SK-N-SH (cell line): Measurements from ENCODE around the gene CACNA1G. TPM values are rescaled to one million over a fixed set of nuclear protein-coding genes. Genes with fewer than 3 reads are reported as not detected.
A peak's percentile ranks its signal among the peaks of the same experiment; 100 is the strongest.

ENCODE experiments used
- CTCF ChIA-PET: fragments of 300-600, 350-600 bp; formaldehyde crosslinking; extraction: SDS; loops from one replicate; lab custom pipeline; 2021; lab: Yijun Ruan, JAX
- POLR2A ChIA-PET: fragments of 350-600 bp; sonication (Branson Sonifier 250); formaldehyde crosslinking; extraction: SDS; loops from one replicate; lab custom pipeline; 2020; ENCODE audit warnings: antibody characterized with exemption, inconsistent platforms; lab: Yijun Ruan, JAX
- DNase-seq: peaks from one replicate; pipeline ENCODE4 v3.0.0; 2012
- H2AFZ ChIP-seq: fragments of 200-600 bp; sonication (generic); 2 replicates; pipeline ENCODE4 v1.8.1; 2016; ENCODE audit warnings: antibody characterized with exemption, mild to moderate bottlenecking, low read depth
- H3F3A ChIP-seq: fragments of 200-600 bp; sonication (generic); replicated peaks from 2 replicates; pipeline ENCODE3; 2016; ENCODE audit warnings: antibody characterized with exemption, mild to moderate bottlenecking; ENCODE audit not compliant: insufficient read depth
- H3K27ac ChIP-seq, 2 experiments: fragments of 200-500 bp in 1 of 2; fragments of 200-600 bp in 1 of 2; sonication (Bioruptor generic) in 1 of 2; sonication (generic), shearing (Covaris generic) in 1 of 2; 2 replicates each; pipeline versions ENCODE4 v1.5.1 to v1.6.1; 2014 to 2016; ENCODE audit warnings: low read depth in 2 of 2, inconsistent platforms in 1 of 2, low read length in 1 of 2, mild to moderate bottlenecking in 1 of 2, mixed read lengths in 1 of 2
- H3K27me3 ChIP-seq: fragments of 200-600 bp; sonication (generic), shearing (Covaris generic); 2 replicates; pipeline ENCODE4 v1.6.1; 2016; ENCODE audit warnings: mixed run types; ENCODE audit not compliant: insufficient read depth
- H3K36me3 ChIP-seq, 2 experiments: fragments of 200-500 bp in 1 of 2; fragments of 200-600 bp in 1 of 2; sonication (Bioruptor generic) in 1 of 2; sonication (generic) in 1 of 2; replicated peaks in 1 of 2; 2 replicates each; pipeline versions ENCODE3 to v1.5.1; 2014 to 2016; ENCODE audit warnings: low read length in 1 of 2, mild to moderate bottlenecking in 1 of 2; ENCODE audit not compliant: insufficient read depth in 2 of 2, control insufficient read depth in 1 of 2
- H3K4me1 ChIP-seq, 2 experiments: fragments of 200-500 bp in 1 of 2; fragments of 200-600 bp in 1 of 2; sonication (Bioruptor generic) in 1 of 2; sonication (generic), shearing (Covaris generic) in 1 of 2; 2 replicates each; pipeline versions ENCODE4 v1.5.1 to v1.6.1; 2014 to 2016; ENCODE audit warnings: low read depth in 1 of 2, low read length in 1 of 2, mixed run types in 1 of 2; ENCODE audit not compliant: insufficient read depth in 2 of 2, control insufficient read depth in 1 of 2
- H3K4me2 ChIP-seq: fragments of 200-600 bp; sonication (generic), shearing (Covaris generic); 2 replicates; pipeline ENCODE4 v1.6.1; 2017; ENCODE audit warnings: mixed run types
- H3K4me3 ChIP-seq, 2 experiments: fragments of 200-500 bp in 1 of 2; fragments of 200-600 bp in 1 of 2; sonication (Bioruptor generic) in 1 of 2; sonication (generic), shearing (Covaris generic) in 1 of 2; 2 replicates each; pipeline versions ENCODE4 v1.5.1 to v1.8.1; 2014 to 2016; ENCODE audit warnings: low read depth in 2 of 2, inconsistent platforms in 1 of 2, low read length in 1 of 2, mild to moderate bottlenecking in 1 of 2, mixed read lengths in 1 of 2, moderate library complexity in 1 of 2
- H3K79me2 ChIP-seq: fragments of 200-600 bp; sonication (generic); 2 replicates; pipeline ENCODE4 v1.8.1; 2017; ENCODE audit warnings: mild to moderate bottlenecking; ENCODE audit not compliant: insufficient read depth
- H3K9ac ChIP-seq: fragments of 200-600 bp; sonication (generic); 2 replicates; pipeline ENCODE4 v1.6.1; 2017; ENCODE audit warnings: mixed run types
- H3K9me2 ChIP-seq: fragments of 200-600 bp; sonication (generic); 2 replicates; pipeline ENCODE4 v1.6.1; 2017; ENCODE audit warnings: mixed run types
- H3K9me3 ChIP-seq: fragments of 200-600 bp; sonication (generic); 2 replicates; pipeline ENCODE4 v1.6.1; 2017; ENCODE audit warnings: mixed run types, mild to moderate bottlenecking, moderate library complexity
- H4K20me1 ChIP-seq: fragments of 200-600 bp; sonication (generic); 2 replicates; pipeline ENCODE4 v1.6.1; 2017; ENCODE audit warnings: mild to moderate bottlenecking, mixed run types; ENCODE audit not compliant: insufficient read depth
- ELF1 ChIP-seq: IDR thresholded peaks from 2 replicates; pipeline ENCODE4 v1.4.0; 2012
- EZH2phosphoT487 ChIP-seq: fragments of 200-600 bp; sonication (generic); IDR thresholded peaks from 2 replicates; pipeline ENCODE4 v1.6.1; 2017; ENCODE audit warnings: low read depth, mixed run types, mild to moderate bottlenecking, antibody characterized with exemption, moderate library complexity, borderline replicate concordance
- FOSL2 ChIP-seq: IDR thresholded peaks from 2 replicates; pipeline ENCODE4 v1.4.0; 2012; ENCODE audit warnings: low read depth, mild to moderate bottlenecking, moderate library complexity, borderline replicate concordance
- FOXJ3 ChIP-seq: sonication (generic); formaldehyde crosslinking; IDR thresholded peaks from 2 replicates; pipeline ENCODE4 v1.5.1; 2020; ENCODE audit warnings: mild to moderate bottlenecking, missing genetic modification reagents
- GABPA ChIP-seq: IDR thresholded peaks from 2 replicates; pipeline ENCODE4 v1.4.0; 2012; ENCODE audit warnings: low read depth, mild to moderate bottlenecking
- GATA2 ChIP-seq: sonication (generic); formaldehyde crosslinking; IDR thresholded peaks from 2 replicates; pipeline ENCODE4 v1.5.0; 2020; ENCODE audit warnings: mild to moderate bottlenecking, missing genetic modification reagents
- PBX3 ChIP-seq: IDR thresholded peaks from 2 replicates; pipeline ENCODE4; 2012
- RAD21 ChIP-seq: IDR thresholded peaks from 2 replicates; pipeline ENCODE4 v1.6.1; 2012; ENCODE audit warnings: mild to moderate bottlenecking, low read length
- RCOR1 ChIP-seq: fragments of 150-350 bp; IDR thresholded peaks from 2 replicates; pipeline ENCODE4 v1.6.1; 2017; ENCODE audit warnings: antibody characterized with exemption, low read length
- USF1 ChIP-seq: IDR thresholded peaks from 2 replicates; pipeline ENCODE4 v1.4.0; 2012; ENCODE audit warnings: low read depth, borderline replicate concordance
- WGBS: methylation state at CpG from one replicate; pipeline ENCODE4 v1.1.6; 2017; ENCODE audit warnings: low lambda C conversion rate; 5-methylcytosine and 5-hydroxymethylcytosine counted together
- polyA plus RNA-seq, 3 experiments: library from polyadenylated mRNA; depleted of rRNA; stranded (reverse); fragments of >200 nt; gene quantifications; 2 replicates each; pipeline ENCODE4 v1.2.3, GENCODE V29; 2012

The CACNA1G gene
- polyA plus RNA-seq, 1 of the 3 experiments (the other 2 are of a cell fraction) = 0.21 TPM

GRCh38 chr17:50621574-50622031 lies 61.1 kb downstream of the CACNA1G start:
- POLR2A ChIA-PET = no interaction called here
- H3K79me2 ChIP-seq = no peaks in the 10 kb centered on the region
- WGBS = 82% methylated on average over 13 of the region's 16 CpGs

GRCh38 chr17:50624321-50624934 lies 63.9 kb downstream of the CACNA1G start:
- Histone ChIP-seq H3K27me3 (no peaks in the 10 kb centered on the region), H3K36me3 (no peaks in the 10 kb centered on the region), H3K4me3 (no peak overlapping the region), H3K27ac (no peak overlapping the region), H4K20me1 (no peaks in the 10 kb centered on the region), H3F3A (peaks cover 3% of the 10 kb centered on the region), H3K9me3 (no peaks in the 10 kb centered on the region), H3K4me1 (peaks cover 0 to 47% of the 10 kb centered on the region in 2 experiments), H3K9ac (no peak overlapping the region), H3K79me2 (no peaks in the 10 kb centered on the region), H2AFZ (no peak overlapping the region), H3K4me2 (no peak overlapping the region), H3K9me2 (no peaks in the 10 kb centered on the region)
- POLR2A ChIA-PET = interaction anchor here (0.7 to 2.2 kb wide), 2 partner anchors 22 to 74 kb away, joined by 4 to 21 read pairs; no protein-coding TSS in a partner anchor
- TF ChIP-seq ELF1 = no peak
- TF ChIP-seq EZH2phosphoT487 = no peak
- TF ChIP-seq GABPA = no peak
- no peak for TF ChIP-seq FOXJ3
- TF ChIP-seq RAD21 = no peak
- no peak for TF ChIP-seq PBX3
- TF ChIP-seq GATA2 (CRISPR knock-in tag) = no peak
- TF ChIP-seq RCOR1 = no peak
- CTCF ChIA-PET = interaction anchor here (2.0 to 21.7 kb wide), 10 partner anchors 14 to 146 kb away, joined by 4 to 1212 read pairs (median 178); partner anchors contain the start of genes ABCC3, CACNA1G and SPATA20
- no peak for DNase-seq
- 78% methylated on average over 7 of the region's 7 CpGs for WGBS

More at GRCh38 chr17:50621574-50622031, 61.1 kb downstream of the CACNA1G start:
- no peak overlapping the region for H3K9ac ChIP-seq
- no peaks in the 10 kb centered on the region for H3K9me2 ChIP-seq
- peaks cover 6 to 32% of the 10 kb centered on the region in 2 experiments; a peak in 3 of 4 replicates for H3K4me1 ChIP-seq
- H4K20me1 ChIP-seq = no peaks in the 10 kb centered on the region
- H3F3A ChIP-seq = no peaks in the 10 kb centered on the region
- CTCF ChIA-PET = interaction anchor here (1.6 to 21.7 kb wide), 8 partner anchors 9 to 104 kb away, joined by 4 to 1212 read pairs (median 202); partner anchors contain the start of genes ABCC3, CACNA1G and SPATA20
- no peaks in the 10 kb centered on the region for H3K36me3 ChIP-seq
- DNase-seq = peak; percentile 73
- no peak overlapping the region for H3K4me2 ChIP-seq
- H3K27me3 ChIP-seq = no peaks in the 10 kb centered on the region
- H3K27ac ChIP-seq = no peak overlapping the region
- no peaks in the 10 kb centered on the region for H3K9me3 ChIP-seq
- H3K4me3 ChIP-seq = no peak overlapping the region
- H2AFZ ChIP-seq = no peak overlapping the region
- TF ChIP-seq USF1 (no peak), GATA2 (CRISPR knock-in tag) (0 out of 2 replicates have a peak, but pooled peaks have one; percentile 10), FOSL2 (no peak)
